DMS153 treated with DMSO at 0.1 percent for 48 hours (cell line): ENCODE results near the gene ADGRD2.

Experiments used
- DNase-seq: peaks from one replicate; lab custom pipeline; 2025; ENCODE audit not compliant: unreplicated experiment; lab: John Stamatoyannopoulos, UW

Gene ADGRD2

GRCh38 chr9:124436320-124436719 lies 13.9 kb upstream of the ADGRD2 start:
- DNase-seq: no peak

- no peak for DNase-seq
These were observed 13.2 kb upstream of the ADGRD2 start for GRCh38 chr9:124437086-124437485.

GRCh38 chr9:124438091-124438490 lies 12.2 kb upstream of the ADGRD2 start:
- DNase-seq: no peak

- no peak for DNase-seq
These were observed 11.2 kb upstream of the ADGRD2 start for GRCh38 chr9:124439086-124439485.

GRCh38 chr9:124439686-124440243 lies 10.5 kb upstream of the ADGRD2 start:
- DNase-seq: no peak

GRCh38 chr9:124440786-124441185 lies 9.5 kb upstream of the ADGRD2 start:
- DNase-seq: no peak

GRCh38 chr9:124441291-124441690 lies 9.0 kb upstream of the ADGRD2 start:
- no peak for DNase-seq

- DNase-seq: no peak
These were observed 7.9 kb upstream of the ADGRD2 start for GRCh38 chr9:124442379-124442778.

- DNase-seq: no peak
These were observed 7.4 kb upstream of the ADGRD2 start for GRCh38 chr9:124442826-124443225.

GRCh38 chr9:124443625-124444024 lies 6.6 kb upstream of the ADGRD2 start:
- DNase-seq: no peak

GRCh38 chr9:124444166-124444565 lies 6.1 kb upstream of the ADGRD2 start:
- DNase-seq: no peak

- no peak for DNase-seq
These were observed 3.0 kb upstream of the ADGRD2 start for GRCh38 chr9:124447297-124447661.

- DNase-seq: no peak
These were observed 2.2 kb upstream of the ADGRD2 start for GRCh38 chr9:124448019-124448418.

- no peak for DNase-seq
These were observed 685 bp upstream of the ADGRD2 start for GRCh38 chr9:124449381-124450151.

- no peak for DNase-seq
These were observed 845 bp downstream of the ADGRD2 start for GRCh38 chr9:124450931-124451661.

- no peak for DNase-seq
These were observed 2.1 kb downstream of the ADGRD2 start for GRCh38 chr9:124452326-124452725.

GRCh38 chr9:124452841-124453585 lies 2.8 kb downstream of the ADGRD2 start:
- no peak for DNase-seq

- no peak for DNase-seq
These were observed 3.4 kb downstream of the ADGRD2 start for GRCh38 chr9:124453586-124454191.

GRCh38 chr9:124454296-124454695 lies 4.0 kb downstream of the ADGRD2 start:
- no peak for DNase-seq

- DNase-seq: no peak
These were observed 4.7 kb downstream of the ADGRD2 start for GRCh38 chr9:124454791-124455443.

GRCh38 chr9:124455820-124456219 lies 5.6 kb downstream of the ADGRD2 start:
- no peak for DNase-seq
